ENCODE results near the gene DCLK1.
"Not testable (repeated sequence)": the region's sequence is repeated elsewhere in the genome, so short reads cannot be mapped to it uniquely, and the experiment has no call there.

DNA sequence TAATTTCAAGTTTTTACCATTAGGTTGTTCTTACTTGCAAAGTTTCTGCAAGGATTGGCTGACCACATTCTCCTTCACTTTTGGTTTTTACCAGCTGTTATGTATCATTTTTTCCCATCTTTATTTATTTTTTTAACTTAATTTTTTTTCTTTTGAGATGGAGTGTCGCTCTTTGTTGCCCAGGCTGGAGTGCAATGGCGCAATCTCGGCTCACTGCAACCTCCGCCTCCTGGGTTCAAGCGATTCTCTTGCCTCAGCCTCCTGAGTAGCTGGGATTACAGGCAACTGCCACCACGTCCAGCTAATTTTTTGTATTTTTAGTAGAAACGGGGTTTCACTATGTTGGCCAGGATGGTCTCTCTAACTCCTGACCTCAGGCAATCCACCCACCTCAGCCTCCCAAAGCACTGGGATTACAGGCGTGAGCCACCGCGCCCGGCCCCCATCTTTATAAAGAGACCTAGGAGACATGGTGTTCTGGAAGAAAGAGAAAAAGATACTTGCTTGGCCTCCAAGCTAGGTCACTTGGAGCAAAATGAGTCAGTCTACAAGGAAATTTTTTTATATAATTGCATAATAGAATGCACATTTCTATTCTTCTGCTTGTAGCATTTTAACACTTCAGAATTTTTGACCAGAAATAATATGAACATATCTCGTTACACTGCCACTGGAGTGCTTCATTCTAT lies 60.5 kb downstream of the DCLK1 start:
- TF ChIP-seq POLR2A (IDR thresholded peaks at IDR 0.05; ENCODE audit: low read length); GATA1 (IDR thresholded peaks at IDR 0.05; ENCODE audit: low read depth, low read length): not testable (repeated sequence)

All from erythroblast (primary cell).